T-helper 2 cell treated with Interferon-gamma antibody and Interleukin-4, amounts not matched to agents 5 μg/mL and 100 μg/mL, for 36 hours (primary cell): ENCODE measurements around the gene CGB2.
"Not testable (repeated sequence)": the region's sequence is repeated elsewhere in the genome, so short reads cannot be mapped to it uniquely, and the experiment has no call there.

Source experiments
- DNase-seq: peaks from one replicate; pipeline ENCODE4 v3.0.0; 2021; ENCODE audit warnings: low spot score
- H3K27ac Mint-ChIP-seq: one replicate; pipeline ENCODE4 v1.8.0; 2021; ENCODE audit warnings: mild to moderate bottlenecking, mixed read lengths
- H3K27me3 Mint-ChIP-seq: one replicate; pipeline ENCODE4 v1.8.0; 2021; ENCODE audit warnings: low read depth, mixed read lengths
- H3K36me3 Mint-ChIP-seq: one replicate; pipeline ENCODE4 v1.8.0; 2021; ENCODE audit warnings: low read depth, mixed read lengths
- H3K4me1 Mint-ChIP-seq: one replicate; pipeline ENCODE4 v1.8.0; 2021; ENCODE audit warnings: low read depth, mixed read lengths
- H3K4me3 Mint-ChIP-seq: one replicate; pipeline ENCODE4 v1.8.0; 2022; ENCODE audit warnings: mild to moderate bottlenecking, moderate library complexity, mixed read lengths
- H3K9me3 Mint-ChIP-seq: one replicate; pipeline ENCODE4 v1.8.0; 2021; ENCODE audit warnings: mixed read lengths

Gene CGB2

DNA sequence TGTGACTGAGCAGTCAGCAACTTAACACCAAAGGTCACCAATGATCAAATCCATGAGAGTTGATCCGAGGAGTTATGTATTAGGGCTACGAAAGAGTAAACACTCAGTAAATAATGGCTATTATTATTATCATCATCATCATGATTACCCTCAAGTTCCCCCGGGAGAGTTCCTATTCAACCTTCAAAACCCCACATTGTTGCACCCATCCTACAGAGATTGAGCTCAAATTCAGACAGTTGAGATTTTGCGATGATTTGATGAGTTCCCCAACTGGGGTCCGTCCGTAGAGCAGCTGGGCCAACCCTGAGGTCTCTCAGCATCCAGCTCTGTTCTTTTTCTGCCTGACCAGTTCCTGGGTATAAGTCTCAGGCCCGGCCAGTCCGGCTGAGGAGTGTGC is 6.4 kb downstream of the CGB2 start:
- not testable (repeated sequence) for H3K36me3 Mint-ChIP-seq, H3K27me3 Mint-ChIP-seq, H3K27ac Mint-ChIP-seq, H3K9me3 Mint-ChIP-seq, DNase-seq, H3K4me1 Mint-ChIP-seq, H3K4me3 Mint-ChIP-seq

DNA sequence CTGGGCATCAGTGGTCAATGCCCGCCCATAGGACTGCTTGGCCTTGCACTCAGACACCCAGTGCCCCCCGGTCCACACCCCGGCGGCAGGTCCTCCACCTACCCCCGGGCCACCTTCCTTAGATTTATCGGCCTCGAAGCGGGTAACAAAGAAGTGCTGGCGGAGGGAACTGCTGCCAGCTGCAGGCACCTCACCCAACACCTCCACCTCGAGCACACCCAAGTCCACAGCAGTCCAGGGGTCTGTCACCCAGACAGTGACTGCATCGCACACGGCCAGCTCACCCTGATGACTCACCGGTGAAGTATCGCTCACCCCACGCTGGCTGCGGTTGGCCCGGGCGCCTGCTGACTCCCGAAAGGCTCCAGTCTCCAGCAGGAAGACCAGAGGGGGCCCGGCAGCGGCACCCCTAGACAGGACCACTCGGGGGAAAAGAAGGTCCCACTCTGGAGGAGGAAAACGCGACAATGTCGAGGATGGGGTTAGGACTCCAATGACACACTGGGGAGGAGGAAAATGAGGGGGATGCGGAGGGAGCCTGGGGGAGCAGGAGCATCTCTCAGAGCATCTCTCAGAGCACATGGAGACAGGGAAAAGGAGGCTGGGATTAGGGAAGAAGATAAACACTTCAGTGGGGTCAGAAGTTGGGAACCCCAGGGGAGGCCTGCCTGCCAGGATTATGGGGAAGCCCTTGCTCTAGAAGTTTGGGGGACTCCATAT is 7.0 kb downstream of the CGB2 start:
- not testable (repeated sequence) for H3K27me3 Mint-ChIP-seq, DNase-seq, H3K4me1 Mint-ChIP-seq, H3K27ac Mint-ChIP-seq, H3K36me3 Mint-ChIP-seq, H3K9me3 Mint-ChIP-seq, H3K4me3 Mint-ChIP-seq

DNA sequence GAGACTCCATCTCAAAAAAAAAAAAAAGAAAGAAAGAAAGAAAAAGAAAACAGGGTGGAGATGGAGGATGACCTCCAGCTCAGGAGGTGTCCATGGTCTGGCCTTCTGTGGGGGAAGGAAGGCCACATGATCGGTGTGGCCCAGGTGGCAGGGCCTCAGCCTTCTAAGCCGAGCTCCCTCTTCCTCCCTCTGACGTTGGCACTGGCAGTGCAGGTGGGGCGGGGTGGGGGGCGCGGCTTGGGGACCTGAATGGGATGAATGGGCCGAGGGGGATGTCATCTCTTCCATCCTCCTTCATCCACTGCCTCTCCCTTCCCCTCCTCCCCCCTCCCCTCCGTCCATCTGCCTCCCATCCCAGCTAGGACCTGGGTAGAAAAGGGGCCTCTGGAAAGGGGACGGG is 8.0 kb downstream of the CGB2 start:
- not testable (repeated sequence) for H3K27ac Mint-ChIP-seq, H3K4me3 Mint-ChIP-seq, H3K36me3 Mint-ChIP-seq, DNase-seq, H3K27me3 Mint-ChIP-seq, H3K4me1 Mint-ChIP-seq, H3K9me3 Mint-ChIP-seq

DNA sequence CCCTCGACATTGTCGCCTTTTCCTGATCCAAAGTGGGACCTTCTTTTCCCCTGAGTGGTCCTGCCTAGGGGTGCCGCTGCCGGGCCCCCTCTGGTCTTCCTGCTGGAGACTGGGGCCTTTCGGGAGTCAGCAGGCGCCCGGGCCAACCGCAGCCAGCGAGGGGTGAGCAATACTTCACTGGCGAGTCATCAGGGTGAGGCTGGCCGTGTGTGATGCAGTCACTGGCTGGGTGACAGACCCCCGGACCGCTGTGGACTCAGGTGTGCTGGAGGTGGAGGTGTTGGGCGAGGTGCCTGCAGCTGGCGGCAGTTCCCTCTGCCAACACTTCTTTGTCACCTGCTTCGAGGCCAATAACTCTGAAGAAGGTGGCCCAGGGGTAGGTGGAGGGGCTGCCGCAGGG is 10.5 kb downstream of the CGB2 start:
- Mint-ChIP-seq H3K27me3 (no peaks in the 10 kb centered on the region), H3K27ac (no peak overlapping the region), H3K36me3 (no peaks in the 10 kb centered on the region), H3K9me3 (no peaks in the 10 kb centered on the region), H3K4me1 (no peaks in the 10 kb centered on the region), H3K4me3 (no peak overlapping the region)
- no peak for DNase-seq

DNA sequence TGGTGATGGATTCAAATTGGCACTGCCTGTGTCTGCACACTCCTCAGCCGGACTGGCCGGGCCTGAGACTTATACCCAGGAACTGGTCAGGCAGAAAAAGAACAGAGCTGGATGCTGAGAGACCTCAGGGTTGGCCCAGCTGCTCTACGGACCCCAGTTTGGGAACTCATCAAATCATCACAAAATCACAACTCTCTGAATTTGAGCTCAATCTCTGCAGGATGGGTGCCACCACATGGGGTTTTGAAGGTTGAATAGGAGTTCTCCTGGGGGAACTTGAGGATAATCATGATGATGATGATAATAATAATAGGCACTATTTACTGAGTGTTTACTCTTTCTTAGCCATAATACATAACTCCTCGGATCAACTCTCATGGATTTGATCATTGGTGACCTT is 11.0 kb downstream of the CGB2 start:
- not testable (repeated sequence) for H3K27ac Mint-ChIP-seq, H3K27me3 Mint-ChIP-seq

DNA sequence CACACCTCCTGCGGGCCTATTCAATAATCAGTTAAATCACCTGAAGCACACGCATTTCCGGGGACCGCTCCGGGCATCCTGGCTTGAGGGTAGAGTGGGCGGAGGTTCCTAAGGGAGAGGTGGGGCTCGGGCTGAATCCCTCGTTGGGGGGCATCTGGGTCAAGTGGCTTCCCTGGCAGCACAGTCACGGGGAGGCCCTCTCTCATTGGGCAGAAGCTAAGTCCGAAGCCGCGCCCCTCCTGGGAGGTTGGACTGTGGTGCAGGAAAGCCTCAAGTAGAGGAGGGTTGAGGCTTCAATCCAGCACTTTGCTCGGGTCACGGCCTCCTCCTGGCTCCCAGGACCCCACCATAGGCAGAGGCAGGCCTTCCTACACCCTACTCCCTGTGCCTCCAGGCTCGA is 11.9 kb downstream of the CGB2 start, which contains the start of gene CGB5:
Gene CGB5 (plus strand): TSS at position 301 of the 400 bp plus-strand sequence. CDS start 362 bp downstream, outside the sequence.
- H3K27ac Mint-ChIP-seq, H3K4me1 Mint-ChIP-seq, H3K4me3 Mint-ChIP-seq, DNase-seq, H3K27me3 Mint-ChIP-seq, H3K9me3 Mint-ChIP-seq, H3K36me3 Mint-ChIP-seq: not testable (repeated sequence)

More for the DNA sequence above, 11.0 kb downstream of the CGB2 start:
- not testable (repeated sequence) for H3K36me3 Mint-ChIP-seq, H3K4me1 Mint-ChIP-seq, H3K9me3 Mint-ChIP-seq, H3K4me3 Mint-ChIP-seq, DNase-seq

DNA sequence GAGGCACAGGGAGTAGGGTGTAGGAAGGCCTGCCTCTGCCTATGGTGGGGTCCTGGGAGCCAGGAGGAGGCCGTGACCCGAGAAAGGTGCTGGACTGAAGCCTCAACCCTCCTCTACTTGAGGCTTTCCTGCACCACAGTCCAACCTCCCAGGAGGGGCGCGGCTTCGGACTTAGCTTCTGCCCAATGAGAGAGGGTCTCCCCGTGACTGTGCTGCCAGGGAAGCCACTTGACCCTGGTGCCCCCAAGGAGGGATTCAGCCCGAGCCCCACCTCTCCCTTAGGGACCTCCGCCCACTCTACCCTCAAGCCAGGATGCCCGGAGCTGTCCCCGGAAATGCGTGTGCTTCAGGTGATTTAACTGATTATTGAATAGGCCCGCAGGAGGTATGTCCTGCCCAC is 17.3 kb downstream of the CGB2 start, which contains the start of gene CGB8:
Gene CGB8 (minus strand): TSS at position 101 of the 400 bp plus-strand sequence. CDS start 372 bp downstream, outside the sequence.
- not testable (repeated sequence) for H3K4me1 Mint-ChIP-seq, H3K27ac Mint-ChIP-seq, H3K27me3 Mint-ChIP-seq, DNase-seq, H3K9me3 Mint-ChIP-seq, H3K4me3 Mint-ChIP-seq, H3K36me3 Mint-ChIP-seq

DNA sequence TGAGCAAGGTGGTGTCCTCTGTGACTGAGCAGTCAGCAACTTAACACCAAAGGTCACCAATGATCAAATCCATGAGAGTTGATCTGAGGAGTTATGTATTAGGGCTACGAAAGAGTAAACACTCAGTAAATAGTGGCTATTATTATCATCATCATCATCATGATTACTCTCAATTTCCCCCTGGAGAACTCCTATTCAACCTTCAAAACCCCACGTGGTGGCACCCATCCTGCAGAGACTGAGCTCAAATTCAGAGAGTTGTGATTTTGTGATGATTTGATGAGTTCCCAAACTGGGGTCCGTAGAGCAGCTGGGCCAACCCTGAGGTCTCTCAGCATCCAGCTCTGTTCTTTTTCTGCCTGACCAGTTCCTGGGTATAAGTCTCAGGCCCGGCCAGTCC is 18.1 kb downstream of the CGB2 start:
- not testable (repeated sequence) for H3K27me3 Mint-ChIP-seq, H3K36me3 Mint-ChIP-seq, H3K4me1 Mint-ChIP-seq, H3K27ac Mint-ChIP-seq, H3K4me3 Mint-ChIP-seq, DNase-seq, H3K9me3 Mint-ChIP-seq

DNA sequence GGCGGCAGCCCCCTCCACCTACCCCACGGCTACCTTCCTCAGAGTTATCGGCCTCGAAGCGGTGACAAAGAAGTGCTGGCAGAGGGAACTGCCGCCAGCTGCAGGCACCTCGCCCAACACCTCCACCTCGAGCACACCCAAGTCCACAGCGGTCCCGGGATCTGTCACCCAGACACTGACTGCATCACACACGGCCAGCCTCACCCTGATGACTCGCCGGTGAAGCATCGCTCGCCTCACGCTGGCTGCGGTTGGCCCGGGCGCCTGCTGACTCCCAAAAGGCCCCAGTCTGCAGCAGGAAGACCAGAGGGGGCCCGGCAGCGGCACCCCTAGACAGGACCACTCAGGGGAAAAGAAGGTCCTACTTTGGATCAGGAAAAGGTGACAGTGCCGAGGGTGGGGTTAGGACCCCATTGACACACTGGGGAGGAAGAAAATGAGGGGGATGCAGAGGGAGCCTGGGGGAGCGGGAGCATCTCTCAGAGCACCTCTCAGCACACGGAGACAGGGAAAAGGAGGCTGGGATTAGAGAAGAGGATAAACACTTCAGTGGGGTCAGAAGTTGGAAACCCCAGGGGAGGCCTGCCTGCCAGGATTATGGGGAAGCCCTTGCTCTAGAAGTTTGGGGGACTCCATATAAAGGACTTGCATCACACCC is 18.8 kb downstream of the CGB2 start:
- not testable (repeated sequence) for H3K27ac Mint-ChIP-seq, H3K9me3 Mint-ChIP-seq, H3K4me3 Mint-ChIP-seq, DNase-seq, H3K27me3 Mint-ChIP-seq, H3K4me1 Mint-ChIP-seq, H3K36me3 Mint-ChIP-seq

DNA sequence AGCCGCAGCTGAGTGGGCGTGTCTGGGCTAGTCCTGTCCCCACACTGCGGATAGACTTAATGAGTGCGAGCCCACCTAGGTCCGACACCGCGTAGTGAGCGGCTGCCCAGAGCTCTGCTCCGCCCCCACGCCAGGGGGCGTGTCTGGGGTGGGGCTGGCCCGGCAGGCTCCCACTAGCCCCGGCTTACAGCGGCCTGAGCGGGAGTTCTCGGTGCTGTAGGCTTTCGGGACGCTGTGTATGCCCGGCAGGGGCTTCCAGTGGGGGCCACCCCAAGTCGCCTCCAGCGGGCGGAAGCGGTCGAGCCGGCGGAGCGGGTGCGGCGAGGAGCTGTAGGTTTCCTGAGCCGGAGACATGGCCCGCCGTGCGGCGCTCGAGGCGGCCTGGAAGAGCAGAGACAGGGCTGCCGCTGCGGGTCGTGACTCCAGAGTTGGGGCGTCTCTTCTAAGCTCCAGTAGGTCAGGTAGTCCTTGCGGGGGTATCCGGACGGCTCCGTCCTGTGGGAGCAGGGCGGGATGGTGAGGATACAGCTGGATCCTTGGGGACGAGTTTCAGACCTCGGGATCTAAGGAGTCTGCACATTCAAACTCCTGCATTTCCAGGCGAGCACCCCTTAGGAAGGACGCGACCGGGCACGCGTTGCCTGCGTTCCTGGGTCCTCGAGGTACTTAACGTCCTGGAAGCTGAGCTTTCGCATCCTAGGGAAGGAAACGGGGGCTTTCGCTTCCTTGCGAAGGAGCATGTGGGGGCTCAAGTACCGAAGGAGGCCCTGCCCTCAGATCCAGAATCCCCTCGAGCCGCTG is 24.6 kb downstream of the CGB2 start:
- DNase-seq: peak; percentile 56
- H3K27me3 Mint-ChIP-seq: peaks cover 58% of the 10 kb centered on the region
- H3K27ac Mint-ChIP-seq: no peak overlapping the region
- peak overlapping the region; percentile 69 for H3K4me3 Mint-ChIP-seq
- no peaks in the 10 kb centered on the region for H3K9me3 Mint-ChIP-seq
- no peaks in the 10 kb centered on the region for H3K36me3 Mint-ChIP-seq
- H3K4me1 Mint-ChIP-seq: peaks cover 16% of the 10 kb centered on the region

DNA sequence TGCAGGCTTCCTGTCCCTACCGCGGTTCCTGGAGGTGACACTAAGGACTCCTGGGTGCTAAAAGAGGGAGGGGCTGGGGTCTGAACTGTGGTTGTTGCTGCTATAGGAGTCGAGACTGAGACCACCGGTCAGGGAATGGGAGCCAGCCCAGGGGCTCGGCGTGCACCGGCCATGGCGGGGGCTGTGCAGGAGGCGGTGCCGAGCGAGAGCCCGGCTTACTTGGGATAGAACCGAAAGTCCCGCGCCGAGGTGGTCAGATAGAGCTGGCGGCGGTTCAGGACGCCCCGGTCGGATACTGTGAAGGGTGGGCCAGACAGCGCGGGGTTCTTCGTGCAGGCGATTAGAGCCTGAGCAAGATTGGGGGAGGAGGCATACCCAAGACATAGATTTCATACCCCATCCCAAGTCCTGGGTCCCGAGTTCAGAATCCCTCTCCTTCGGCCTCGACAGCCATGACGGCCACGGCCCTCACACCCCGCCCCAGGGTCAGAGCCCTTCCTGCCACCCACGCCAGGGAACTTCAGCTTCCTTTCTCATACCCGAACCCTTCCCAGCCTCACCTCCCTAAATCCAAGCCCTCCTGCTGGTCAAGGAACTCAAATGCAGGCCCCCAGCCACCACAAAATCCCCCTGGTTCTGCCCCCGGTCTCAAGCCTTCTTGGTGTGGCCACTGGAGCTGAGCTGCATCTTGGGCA is 25.4 kb downstream of the CGB2 start:
- peaks cover 16% of the 10 kb centered on the region for H3K4me1 Mint-ChIP-seq
- peaks cover 61% of the 10 kb centered on the region for H3K27me3 Mint-ChIP-seq
- not testable (repeated sequence) for H3K36me3 Mint-ChIP-seq, H3K9me3 Mint-ChIP-seq, H3K27ac Mint-ChIP-seq, DNase-seq
- peak overlapping the region; percentile 69 for H3K4me3 Mint-ChIP-seq

DNA sequence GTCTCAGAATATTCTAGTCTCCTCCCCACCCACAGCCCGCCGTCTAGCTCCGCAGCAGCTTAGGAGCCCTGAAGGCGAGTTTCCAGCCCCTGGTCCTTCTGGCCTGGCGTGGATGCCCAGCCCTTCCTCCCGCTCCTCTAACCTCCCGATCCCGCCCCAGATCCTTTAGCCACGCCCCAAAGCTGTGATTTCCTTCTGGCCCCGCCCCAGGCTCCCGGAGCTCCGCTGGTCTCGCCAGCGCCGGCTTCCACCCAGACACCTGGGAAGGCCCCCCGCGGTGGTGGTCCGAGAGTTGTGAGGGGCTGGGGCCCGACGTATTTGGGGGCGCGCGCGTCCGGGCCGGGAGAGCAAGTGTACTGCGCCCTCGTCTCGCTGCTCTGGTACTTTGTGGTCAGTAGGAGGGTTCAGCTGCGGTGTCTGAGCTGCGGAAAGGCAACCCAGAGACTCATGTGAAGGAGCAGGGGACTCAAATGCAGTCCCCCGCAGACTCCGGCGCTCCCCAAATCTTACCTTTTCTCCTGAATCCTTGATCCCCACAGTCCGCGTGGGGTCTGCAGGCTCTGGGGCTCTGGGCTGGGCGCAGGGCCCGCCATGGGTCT is 26.0 kb downstream of the CGB2 start, which contains the start of gene CGB7:
Gene CGB7 (minus strand): TSS at position 114 of the 599 bp plus-strand sequence. CDS start 2,374 bp downstream, outside the sequence.
- H3K4me1 Mint-ChIP-seq: peaks cover 16% of the 10 kb centered on the region
- H3K27ac Mint-ChIP-seq: no peak within 1 kb of the TSS
- no peaks in the 10 kb centered on the region for H3K9me3 Mint-ChIP-seq
- H3K27me3 Mint-ChIP-seq: peaks cover 61% of the 10 kb centered on the region
- H3K36me3 Mint-ChIP-seq: no peaks in the 10 kb centered on the region
- H3K4me3 Mint-ChIP-seq: peak within 1 kb of the TSS; percentile 69
- peak; percentile 27 for DNase-seq

DNA sequence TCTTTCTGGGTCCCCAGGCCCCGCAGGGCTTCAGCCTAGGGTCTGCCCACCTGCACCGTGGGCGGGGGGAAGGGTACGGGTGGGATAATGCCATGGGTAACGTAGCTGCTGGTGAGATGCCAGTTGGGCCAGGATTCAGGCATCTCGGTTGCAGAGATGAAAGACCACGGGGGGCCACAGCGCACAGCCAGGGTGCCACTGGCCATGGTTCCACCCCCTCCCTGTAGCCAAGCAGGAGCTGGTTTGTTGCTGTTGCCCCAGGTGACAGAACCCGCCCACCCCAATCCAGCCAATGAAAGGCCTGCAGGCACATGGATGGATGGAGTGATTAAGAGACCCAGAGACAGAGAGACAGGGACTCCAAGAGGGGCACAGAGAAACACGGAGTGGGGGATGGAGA is 26.9 kb downstream of the CGB2 start:
- peaks cover 16% of the 10 kb centered on the region for H3K4me1 Mint-ChIP-seq
- H3K4me3 Mint-ChIP-seq: no peak overlapping the region
- H3K27ac Mint-ChIP-seq: no peak overlapping the region
- H3K9me3 Mint-ChIP-seq: no peaks in the 10 kb centered on the region
- DNase-seq: no peak
- H3K27me3 Mint-ChIP-seq: peaks cover 65% of the 10 kb centered on the region
- H3K36me3 Mint-ChIP-seq: no peaks in the 10 kb centered on the region
